HEK293T (cell line): Measurements from ENCODE around the gene RPN1.
"Not testable (repeated sequence)": the region's sequence is repeated elsewhere in the genome, so short reads cannot be mapped to it uniquely, and the experiment has no call there.

Experiments used
- CTCF ChIA-PET: fragments of 350-600 bp; formaldehyde crosslinking; extraction: SDS; loops from one replicate; lab custom pipeline; 2021; ENCODE audit warnings: antibody characterized with exemption, inconsistent platforms; lab: Yijun Ruan, JAX
- POLR2A ChIA-PET: fragments of 350-600 bp; formaldehyde crosslinking; extraction: SDS; loops from one replicate; lab custom pipeline; 2020; ENCODE audit warnings: antibody characterized with exemption, inconsistent platforms; lab: Yijun Ruan, JAX
- DNase-seq: peaks from one replicate; pipeline ENCODE4 v3.0.0; 2012; ENCODE audit warnings: mixed read lengths; ENCODE audit errors: extremely low spot score
- ARNT ChIP-seq: fragments of 450-650 bp; IDR thresholded peaks from 2 replicates; pipeline ENCODE4 v1.6.1; 2017; ENCODE audit warnings: mild to moderate bottlenecking
- BHLHE40 ChIP-seq: fragments of 450-650 bp; IDR thresholded peaks from 2 replicates; pipeline ENCODE4 v1.6.1; 2016; ENCODE audit warnings: mild to moderate bottlenecking, moderate library complexity, borderline replicate concordance
- CTBP1 ChIP-seq: fragments of 450-650 bp; IDR thresholded peaks from 2 replicates; pipeline ENCODE4 v1.6.1; 2016; ENCODE audit warnings: borderline replicate concordance
- ELF4 ChIP-seq: fragments of 450-650 bp; IDR thresholded peaks from 2 replicates; pipeline ENCODE4 v1.6.1; 2017; ENCODE audit warnings: antibody characterized with exemption
- FOXA1 ChIP-seq: fragments of 450-650 bp; IDR thresholded peaks from 2 replicates; pipeline ENCODE4 v1.6.1; 2016; ENCODE audit warnings: mild to moderate bottlenecking
- FOXK2 ChIP-seq: fragments of 450-650 bp; IDR thresholded peaks from 2 replicates; pipeline ENCODE4 v1.6.1; 2016; ENCODE audit warnings: mild to moderate bottlenecking
- FOXM1 ChIP-seq: fragments of 450-650 bp; IDR thresholded peaks from 2 replicates; pipeline ENCODE4 v1.6.1; 2017; ENCODE audit warnings: mild to moderate bottlenecking, borderline replicate concordance
- HDGF ChIP-seq: fragments of 450-650 bp; IDR thresholded peaks from 2 replicates; pipeline ENCODE4 v1.6.1; 2017; ENCODE audit warnings: antibody characterized with exemption, borderline replicate concordance
- L3MBTL2 ChIP-seq: fragments of 450-650 bp; conservative IDR thresholded peaks from 2 replicates; pipeline ENCODE4 v1.6.1; 2016; ENCODE audit warnings: mild to moderate bottlenecking
- LEF1 ChIP-seq: fragments of 450-650 bp; IDR thresholded peaks from 2 replicates; pipeline ENCODE4 v1.6.1; 2017; ENCODE audit warnings: mild to moderate bottlenecking, borderline replicate concordance
- NFRKB ChIP-seq: fragments of 450-650 bp; IDR thresholded peaks from 2 replicates; pipeline ENCODE4 v1.6.1; 2016; ENCODE audit warnings: mild to moderate bottlenecking, moderate library complexity
- PKNOX1 ChIP-seq: fragments of 450-650 bp; IDR thresholded peaks from 2 replicates; pipeline ENCODE4 v1.6.1; 2016
- SP1 ChIP-seq: fragments of 450-650 bp; IDR thresholded peaks from 2 replicates; pipeline ENCODE4 v1.6.1; 2017
- SUZ12 ChIP-seq: fragments of 450-650 bp; IDR thresholded peaks from 2 replicates; pipeline ENCODE4 v1.6.1; 2016; ENCODE audit warnings: mild to moderate bottlenecking
- TARDBP ChIP-seq: fragments of 450-650 bp; IDR thresholded peaks from 2 replicates; pipeline ENCODE4 v1.6.1; 2016
- ZNF384 ChIP-seq: fragments of 450-650 bp; IDR thresholded peaks from 2 replicates; pipeline ENCODE4 v1.6.1; 2016

RPN1 gene

GRCh38 chr3:128684986-128685726 lies 34.5 kb upstream of the RPN1 start:
- CTCF ChIA-PET = no interaction called here
- no peak for DNase-seq
- TF ChIP-seq ZNF384 = no peak
- TF ChIP-seq NFRKB = no peak
- no peak for TF ChIP-seq HDGF
- no peak for TF ChIP-seq ARNT
- no peak for TF ChIP-seq CTBP1
- TF ChIP-seq BHLHE40 = no peak
- TF ChIP-seq LEF1 = no peak
- TF ChIP-seq FOXA1 = no peak
- no peak for TF ChIP-seq SP1
- TF ChIP-seq FOXM1 = no peak
- POLR2A ChIA-PET = interaction anchor here (0.5 kb wide), 1 partner anchor 33 kb away, joined by 4 read pairs; no protein-coding TSS in a partner anchor

GRCh38 chr3:128683957-128684356 lies 33.3 kb upstream of the RPN1 start:
- ChIA-PET CTCF (no interaction called here), POLR2A (no interaction called here)
- TF ChIP-seq BHLHE40 (no peak), FOXM1 (no peak), LEF1 (no peak), SUZ12 (no peak), TARDBP (no peak), L3MBTL2 (no peak), PKNOX1 (no peak), NFRKB (no peak), FOXK2 (no peak), SP1 (no peak), CTBP1 (no peak), HDGF (no peak), ARNT (no peak), ZNF384 (no peak), ELF4 (no peak)
- DNase-seq = no peak

GRCh38 chr3:128681369-128681829 lies 30.8 kb upstream of the RPN1 start:
- ChIA-PET CTCF (interaction anchor here (0.9 to 2.0 kb wide), 9 partner anchors 32 to 197 kb away, joined by 3 to 16 read pairs (median 4); partner anchors contain the start of gene ACAD9), POLR2A (interaction anchor here (1.0 to 2.8 kb wide), 8 partner anchors 12 to 197 kb away, joined by 3 to 22 read pairs (median 6); partner anchors contain the start of genes ACAD9, RAB7A and RPN1)
- TF ChIP-seq PKNOX1 = no peak
- no peak for TF ChIP-seq FOXK2
- no peak for TF ChIP-seq ELF4
- no peak for TF ChIP-seq SUZ12
- no peak for TF ChIP-seq FOXA1
- no peak for TF ChIP-seq HDGF
- no peak for DNase-seq

- peak; percentile 94 for DNase-seq
- TF ChIP-seq TARDBP (no peak), LEF1 (peak; percentile 71; the same call in 1 of the 2 replicates), FOXM1 (no peak), SUZ12 (no peak), NFRKB (peak; percentile 82), PKNOX1 (peak; percentile 59), ZNF384 (no peak), BHLHE40 (no peak), ARNT (peak; percentile 74; the same call in 1 of the 2 replicates), FOXA1 (no peak), FOXK2 (no peak), HDGF (no peak), ELF4 (peak; percentile 82), L3MBTL2 (peak; percentile 78), SP1 (no peak), CTBP1 (no peak)
- POLR2A ChIA-PET = interaction anchor here (0.5 to 2.8 kb wide), 29 partner anchors 9 to 316 kb away, joined by 3 to 22 read pairs (median 4); partner anchors contain the start of genes ACAD9, RAB7A and RPN1
- CTCF ChIA-PET = interaction anchor here (0.6 to 2.0 kb wide), 35 partner anchors 8 to 1090 kb away, joined by 3 to 16 read pairs (median 4); partner anchors contain the start of genes ACAD9 and RAB7A
Observed at GRCh38 chr3:128680603-128681368, 30.2 kb upstream of the RPN1 start.

- ChIA-PET CTCF (interaction anchor here (0.7 to 2.0 kb wide), 3 partner anchors 18 to 199 kb away, joined by 3 to 8 read pairs (median 3); partner anchors contain the start of gene ACAD9), POLR2A (interaction anchor here (2.8 kb wide), 1 partner anchor 30 kb away, joined by 22 read pairs; the partner anchor contains the start of gene RPN1)
- no peak for DNase-seq
- TF ChIP-seq NFRKB (no peak), L3MBTL2 (no peak), BHLHE40 (no peak), CTBP1 (no peak), ELF4 (no peak), HDGF (no peak)
Observed at GRCh38 chr3:128679338-128679737, 28.7 kb upstream of the RPN1 start.

- POLR2A ChIA-PET = interaction anchor here (1.1 kb wide), 1 partner anchor 203 kb away, joined by 3 read pairs; no protein-coding TSS in a partner anchor
- DNase-seq, CTCF ChIA-PET: not testable (repeated sequence)
Observed at GRCh38 chr3:128675802-128676201, 25.2 kb upstream of the RPN1 start.
